UCSD-AML1 (cell line): ENCODE results near the gene ESPL1.
A peak's percentile ranks its signal among the peaks of the same experiment; 100 is the strongest.

Experiments used
- DNase-seq: peaks from one replicate; lab custom pipeline; 2025; ENCODE audit not compliant: unreplicated experiment; lab: John Stamatoyannopoulos, UW

Gene ESPL1

GRCh38 chr12:53255996-53256395 lies 12.1 kb upstream of the ESPL1 start:
- no peak for DNase-seq

- DNase-seq: peak; percentile 29
Measured at GRCh38 chr12:53258541-53259539, 9.3 kb upstream of the ESPL1 start.

GRCh38 chr12:53259891-53260290 lies 8.2 kb upstream of the ESPL1 start:
- DNase-seq: no peak

GRCh38 chr12:53265783-53266182 lies 2.3 kb upstream of the ESPL1 start:
- no peak for DNase-seq

GRCh38 chr12:53267306-53267998 lies 647 bp upstream of the ESPL1 start:
- DNase-seq: peak; percentile 40

GRCh38 chr12:53268630-53269562 lies 797 bp downstream of the ESPL1 start:
- no peak for DNase-seq

- no peak for DNase-seq
Measured at GRCh38 chr12:53274445-53274844, 6.3 kb downstream of the ESPL1 start.

GRCh38 chr12:53276511-53276910 lies 8.4 kb downstream of the ESPL1 start:
- no peak for DNase-seq

- DNase-seq: no peak
Measured at GRCh38 chr12:53277981-53278380, 9.9 kb downstream of the ESPL1 start.

- DNase-seq: no peak
Measured at GRCh38 chr12:53279283-53279869, 11.3 kb downstream of the ESPL1 start.

GRCh38 chr12:53279888-53280498 lies 11.9 kb downstream of the ESPL1 start:
- no peak for DNase-seq

- DNase-seq: no peak
Measured at GRCh38 chr12:53286448-53286847, 18.3 kb downstream of the ESPL1 start.

GRCh38 chr12:53287741-53288216 lies 19.7 kb downstream of the ESPL1 start:
- peak; percentile 60 for DNase-seq

- no peak for DNase-seq
Measured at GRCh38 chr12:53288322-53288721, 20.2 kb downstream of the ESPL1 start.

- no peak for DNase-seq
Measured at GRCh38 chr12:53289891-53290290, 21.8 kb downstream of the ESPL1 start.

- no peak for DNase-seq
Measured at GRCh38 chr12:53290661-53291060, 22.6 kb downstream of the ESPL1 start.

- no peak for DNase-seq
Measured at GRCh38 chr12:53292426-53292825, 24.3 kb downstream of the ESPL1 start.

GRCh38 chr12:53295070-53295890 lies 27.2 kb downstream of the ESPL1 start, which contains the start of gene PFDN5:
Gene PFDN5, plus strand, starts transcription at chr12:53295542. Its CDS starts 26 bp downstream, at chr12:53295568.
- DNase-seq: peak; percentile 77

- no peak for DNase-seq
Measured at GRCh38 chr12:53295891-53296219, 27.8 kb downstream of the ESPL1 start.
